Trophoblast cell (in vitro differentiated cells and primary cell): ENCODE measurements around the gene SKAP1.

Experiments
- DNase-seq, 2 donors: peaks; one replicate each; pipeline ENCODE4 v3.0.0-alpha.2; 2016
- H2AFZ ChIP-seq: 2 replicates; pipeline ENCODE4 v1.6.1; 2013; ENCODE audit warnings: low read length, moderate library complexity, mild to moderate bottlenecking; ENCODE audit not compliant: insufficient read depth, poor library complexity
- H2AK5ac ChIP-seq: 2 replicates; pipeline ENCODE4 v1.6.1; 2013; ENCODE audit warnings: mild to moderate bottlenecking, low read length
- H2BK120ac ChIP-seq: 2 replicates; pipeline ENCODE4 v1.6.1; 2013; ENCODE audit warnings: low read length, mild to moderate bottlenecking, moderate library complexity; ENCODE audit not compliant: insufficient read depth, poor library complexity
- H2BK12ac ChIP-seq: 2 replicates; pipeline ENCODE4 v1.6.1; 2013; ENCODE audit warnings: mild to moderate bottlenecking, low read length, moderate library complexity
- H2BK5ac ChIP-seq: 2 replicates; pipeline ENCODE4 v1.6.1; 2013; ENCODE audit warnings: low read length, low read depth, moderate library complexity, mild to moderate bottlenecking; ENCODE audit not compliant: poor library complexity
- H3K14ac ChIP-seq: 2 replicates; pipeline ENCODE4 v1.6.1; 2013; ENCODE audit warnings: mild to moderate bottlenecking, low read length
- H3K18ac ChIP-seq: 2 replicates; pipeline ENCODE4 v1.6.1; 2013; ENCODE audit warnings: mild to moderate bottlenecking, low read length
- H3K23ac ChIP-seq: 2 replicates; pipeline ENCODE4 v1.6.1; 2013; ENCODE audit warnings: low read length
- H3K27ac ChIP-seq: 2 replicates; pipeline ENCODE4 v1.5.1; 2013; ENCODE audit warnings: low read depth, mild to moderate bottlenecking, inconsistent platforms, low read length, moderate library complexity
- H3K27me3 ChIP-seq: 2 replicates; pipeline ENCODE4 v1.6.1; 2013; ENCODE audit warnings: inconsistent platforms, mild to moderate bottlenecking, low read length, moderate library complexity; ENCODE audit not compliant: insufficient read depth
- H3K36me3 ChIP-seq, 2 experiments: 1 replicate in 1 of 2; 2 replicates in 1 of 2; pipeline ENCODE4 v1.6.1; 2013; ENCODE audit warnings: low read length in 2 of 2, mild to moderate bottlenecking in 2 of 2, moderate library complexity in 1 of 2; ENCODE audit not compliant: insufficient read depth in 2 of 2, control insufficient read depth in 1 of 2
- H3K4ac ChIP-seq: 2 replicates; pipeline ENCODE4 v1.6.1; 2013; ENCODE audit warnings: low read depth, mild to moderate bottlenecking, low read length, moderate library complexity
- H3K4me1 ChIP-seq, 2 experiments: 1 replicate in 1 of 2; 2 replicates in 1 of 2; pipeline ENCODE4 v1.6.1; 2013; ENCODE audit warnings: low read length in 2 of 2, mild to moderate bottlenecking in 2 of 2, moderate library complexity in 1 of 2; ENCODE audit not compliant: insufficient read depth in 2 of 2, control insufficient read depth in 1 of 2
- H3K4me2 ChIP-seq: 2 replicates; pipeline ENCODE4 v1.6.1; 2013; ENCODE audit warnings: inconsistent platforms, mild to moderate bottlenecking, low read length, moderate library complexity
- H3K4me3 ChIP-seq: 2 replicates; pipeline ENCODE4 v1.5.1; 2013; ENCODE audit warnings: mild to moderate bottlenecking, low read depth, low read length, inconsistent platforms
- H3K79me1 ChIP-seq: one replicate; pipeline ENCODE4 v1.6.1; 2013; ENCODE audit warnings: low read length
- H3K79me2 ChIP-seq: 2 replicates; pipeline ENCODE4 v1.6.1; 2013; ENCODE audit warnings: low read length, mild to moderate bottlenecking; ENCODE audit not compliant: control insufficient read depth, insufficient read depth, poor library complexity
- H3K9ac ChIP-seq: 2 replicates; pipeline ENCODE4 v1.6.1; 2013; ENCODE audit warnings: mild to moderate bottlenecking, low read length
- H3K9me3 ChIP-seq: 2 replicates; pipeline ENCODE4 v1.6.1; 2013; ENCODE audit warnings: low read depth, mild to moderate bottlenecking, control low read depth, inconsistent platforms, low read length; ENCODE audit not compliant: insufficient read depth
- H4K12ac ChIP-seq: 2 replicates; pipeline ENCODE4 v1.6.1; 2013; ENCODE audit warnings: low read depth, mild to moderate bottlenecking, low read length, moderate library complexity
- H4K8ac ChIP-seq: 2 replicates; pipeline ENCODE4 v1.6.1; 2013; ENCODE audit warnings: low read depth, mild to moderate bottlenecking, low read length, moderate library complexity
- H4K91ac ChIP-seq: one replicate; pipeline ENCODE4 v1.6.1; 2013; ENCODE audit warnings: low read depth, mild to moderate bottlenecking, low read length, moderate library complexity
- WGBS: extraction: QIAGEN DNeasy Blood & Tissue Kit; methylation state at CpG from one replicate; pipeline ENCODE4 v1.1.7; 2013; ENCODE audit warnings: missing lambda C conversion rate; ENCODE audit not compliant: insufficient read length, insufficient coverage; ENCODE audit errors: extremely low coverage; 5-methylcytosine and 5-hydroxymethylcytosine counted together

Gene SKAP1

GRCh38 chr17:48151220-48151619 lies 278.8 kb downstream of the SKAP1 start:
- no CpG with 5 or more reads among the region's 3 CpGs for WGBS

GRCh38 chr17:48150597-48151001 lies 279.4 kb downstream of the SKAP1 start:
- no peak overlapping the region for H2BK120ac ChIP-seq
- H3K79me1 ChIP-seq: no peaks in the 10 kb centered on the region
- H3K4me1 ChIP-seq: no peaks in the 10 kb centered on the region
- no peaks in the 10 kb centered on the region for H3K9me3 ChIP-seq
- H3K9ac ChIP-seq: no peak overlapping the region
- H2AFZ ChIP-seq: no peak overlapping the region
- H3K14ac ChIP-seq: no peak overlapping the region
- H4K8ac ChIP-seq: no peak overlapping the region
- H4K12ac ChIP-seq: no peak overlapping the region
- no peak for DNase-seq
- WGBS: no CpG with 5 or more reads among the region's 11 CpGs
- H2BK12ac ChIP-seq: no peak overlapping the region
- no peak overlapping the region for H3K4ac ChIP-seq
- no peak overlapping the region for H3K18ac ChIP-seq
- no peak overlapping the region for H3K4me3 ChIP-seq
- H3K27ac ChIP-seq: no peak overlapping the region
- no peaks in the 10 kb centered on the region for H3K79me2 ChIP-seq
- no peak overlapping the region for H3K23ac ChIP-seq
- H3K4me2 ChIP-seq: no peak overlapping the region
- H2AK5ac ChIP-seq: no peak overlapping the region
- no peaks in the 10 kb centered on the region for H3K27me3 ChIP-seq
- no peaks in the 10 kb centered on the region for H3K36me3 ChIP-seq
- H2BK5ac ChIP-seq: no peak overlapping the region
- no peak overlapping the region for H4K91ac ChIP-seq

More at GRCh38 chr17:48151220-48151619, 278.8 kb downstream of the SKAP1 start:
- Histone ChIP-seq H3K79me1 (no peaks in the 10 kb centered on the region), H3K4me1 (no peaks in the 10 kb centered on the region), H2BK12ac (no peak overlapping the region), H3K79me2 (no peaks in the 10 kb centered on the region), H3K27ac (no peak overlapping the region), H2AK5ac (no peak overlapping the region), H3K9me3 (no peaks in the 10 kb centered on the region), H2BK5ac (no peak overlapping the region), H3K18ac (no peak overlapping the region), H3K14ac (no peak overlapping the region), H3K4ac (no peak overlapping the region), H4K8ac (no peak overlapping the region), H3K4me2 (no peak overlapping the region), H4K91ac (no peak overlapping the region), H3K23ac (no peak overlapping the region), H3K27me3 (no peaks in the 10 kb centered on the region), H3K36me3 (no peaks in the 10 kb centered on the region), H4K12ac (no peak overlapping the region), H3K4me3 (no peak overlapping the region), H2BK120ac (no peak overlapping the region), H2AFZ (no peak overlapping the region), H3K9ac (no peak overlapping the region)
- no peak for DNase-seq

GRCh38 chr17:48149787-48150463 lies 280.1 kb downstream of the SKAP1 start:
- H3K14ac ChIP-seq: no peak overlapping the region
- no peak overlapping the region for H3K4me2 ChIP-seq
- H3K9me3 ChIP-seq: no peaks in the 10 kb centered on the region
- WGBS: no CpG with 5 or more reads among the region's 4 CpGs
- no peak overlapping the region for H2AFZ ChIP-seq
- no peak overlapping the region for H3K27ac ChIP-seq
- H3K27me3 ChIP-seq: no peaks in the 10 kb centered on the region
- no peaks in the 10 kb centered on the region for H3K4me1 ChIP-seq
- no peak overlapping the region for H2BK120ac ChIP-seq
- no peak overlapping the region for H3K18ac ChIP-seq
- no peak overlapping the region for H2AK5ac ChIP-seq
- DNase-seq: no peak
- no peak overlapping the region for H3K9ac ChIP-seq
- H3K79me1 ChIP-seq: no peaks in the 10 kb centered on the region
- no peaks in the 10 kb centered on the region for H3K79me2 ChIP-seq
- H3K36me3 ChIP-seq: no peaks in the 10 kb centered on the region
- H3K4ac ChIP-seq: no peak overlapping the region
- H2BK12ac ChIP-seq: no peak overlapping the region
- H4K8ac ChIP-seq: no peak overlapping the region
- no peak overlapping the region for H4K91ac ChIP-seq
- no peak overlapping the region for H3K23ac ChIP-seq
- no peak overlapping the region for H2BK5ac ChIP-seq
- H3K4me3 ChIP-seq: no peak overlapping the region
- no peak overlapping the region for H4K12ac ChIP-seq

GRCh38 chr17:48148854-48149786 lies 280.9 kb downstream of the SKAP1 start:
- Histone ChIP-seq H2BK12ac (no peak overlapping the region), H3K4me3 (no peak overlapping the region), H3K9me3 (no peaks in the 10 kb centered on the region), H3K27ac (no peak overlapping the region), H3K79me1 (no peaks in the 10 kb centered on the region), H3K79me2 (no peaks in the 10 kb centered on the region), H4K12ac (no peak overlapping the region), H2AK5ac (no peak overlapping the region), H3K36me3 (no peaks in the 10 kb centered on the region), H3K14ac (no peak overlapping the region), H2BK5ac (no peak overlapping the region), H3K4me2 (no peak overlapping the region), H4K91ac (no peak overlapping the region), H3K27me3 (no peaks in the 10 kb centered on the region), H2BK120ac (no peak overlapping the region), H3K18ac (no peak overlapping the region), H2AFZ (no peak overlapping the region), H3K23ac (no peak overlapping the region), H3K4ac (no peak overlapping the region), H3K4me1 (no peaks in the 10 kb centered on the region), H4K8ac (no peak overlapping the region), H3K9ac (no peak overlapping the region)
- DNase-seq: no peak
- no CpG with 5 or more reads among the region's 16 CpGs for WGBS
